Measurements from ENCODE around the gene SKI. TPM values are rescaled to one million over a fixed set of nuclear protein-coding genes. Genes with fewer than 3 reads are reported as not detected.

Gene SKI
- total and polyA plus RNA-seq, 2 of the 8 experiments (the other 6 are each of a cell fraction or from before 2014, with no cell fraction given): 8.3 to 87.6 TPM

DNA sequence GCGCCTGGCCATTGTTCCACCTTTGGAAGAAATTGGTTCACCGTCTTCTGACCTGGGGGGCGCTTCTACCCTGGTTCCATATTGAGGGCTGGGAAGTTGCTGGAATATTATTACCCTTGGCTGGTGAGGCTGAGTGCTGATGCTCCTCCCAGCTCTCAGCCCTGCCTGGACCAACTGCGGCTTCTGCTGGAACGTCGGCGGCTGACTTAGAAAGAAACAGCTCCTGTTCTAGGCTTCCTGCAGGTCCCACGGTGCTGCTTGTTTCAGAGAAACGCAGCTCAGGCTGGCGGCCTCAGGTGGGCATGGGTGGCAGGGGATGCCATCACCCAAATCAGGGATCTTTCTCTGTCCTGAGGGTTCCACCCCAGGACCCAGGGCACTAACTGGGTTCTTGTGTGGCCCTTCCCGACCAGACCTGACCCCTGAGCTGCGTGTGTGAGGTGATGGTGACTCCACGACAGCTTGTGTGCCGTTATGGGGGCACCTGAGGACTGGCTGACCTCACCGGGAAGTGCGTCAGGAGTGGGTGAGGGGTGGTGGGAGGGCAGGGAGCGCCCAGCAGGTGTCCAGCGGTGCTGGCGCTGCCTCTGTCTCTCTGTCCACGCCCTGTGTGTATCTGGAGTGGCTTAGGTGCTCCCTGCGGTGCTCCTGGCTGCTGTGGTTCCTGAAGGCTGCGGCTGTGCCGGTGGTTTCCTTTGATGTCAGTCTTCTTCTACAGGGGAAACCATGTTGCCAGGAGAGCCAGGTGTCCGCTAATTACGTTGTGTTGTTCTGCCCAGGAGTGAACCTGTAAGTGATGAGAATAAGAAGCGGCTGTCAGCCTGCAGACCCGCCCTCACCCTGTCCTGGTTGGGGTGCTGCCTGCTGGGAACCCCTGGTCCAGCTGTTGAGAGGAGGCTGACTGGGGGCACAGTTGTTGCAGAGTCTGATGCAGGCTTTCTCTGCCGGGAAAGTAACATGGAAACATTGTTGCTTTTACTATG is 8.9 kb downstream of the SKI start (continued):
- TF ChIP-seq CHD7 (IDR thresholded peaks at IDR 0.05; ENCODE audit: insufficient replicate concordance, low read length) (no peak), BCL11A (IDR thresholded peaks at IDR 0.05; ENCODE audit: low read depth in 2 of 2, low read length in 2 of 2) (no peak), CREB1 (IDR thresholded peaks at IDR 0.05) (no peak), SP2 (IDR thresholded peaks at IDR 0.05; ENCODE audit: low read length) (no peak), GABPA (IDR thresholded peaks at IDR 0.05; ENCODE audit: borderline replicate concordance, insufficient read depth, low read length) (no peak), EGR1 (IDR thresholded peaks at IDR 0.05; ENCODE audit: borderline replicate concordance, low read depth, low read length) (no peak), SIRT6 (IDR thresholded peaks at IDR 0.05; ENCODE audit: low read length) (no peak)

Data from H1 (cell line).